HG03460 (cell line): ENCODE data around the gene SHISA4.

ENCODE experiments used
- ATAC-seq: cut with Tn5 transposase; IDR thresholded peaks from one replicate; pipeline ENCODE4 v1.9.1; 2021; ENCODE audit not compliant: unreplicated experiment

Gene SHISA4

GRCh38 chr1:201881617-201882016 is 7.1 kb upstream of the SHISA4 start:
- no peak for ATAC-seq

- ATAC-seq = no peak
Measured at GRCh38 chr1:201882665-201883132, 6.0 kb upstream of the SHISA4 start.

GRCh38 chr1:201883266-201883665 is 5.4 kb upstream of the SHISA4 start:
- ATAC-seq = no peak

GRCh38 chr1:201883786-201884185 is 4.9 kb upstream of the SHISA4 start:
- ATAC-seq = no peak

- no peak for ATAC-seq
Measured at GRCh38 chr1:201884425-201884824, 4.3 kb upstream of the SHISA4 start.

GRCh38 chr1:201885531-201886075 is 3.1 kb upstream of the SHISA4 start:
- ATAC-seq = no peak

GRCh38 chr1:201886103-201886885 is 2.4 kb upstream of the SHISA4 start:
- no peak for ATAC-seq

GRCh38 chr1:201887116-201887866 is 1.4 kb upstream of the SHISA4 start:
- ATAC-seq = no peak

- ATAC-seq = no peak
Measured at GRCh38 chr1:201889090-201889968, 631 bp downstream of the SHISA4 start.

- ATAC-seq = no peak
Measured at GRCh38 chr1:201890223-201890622, 1.5 kb downstream of the SHISA4 start.

GRCh38 chr1:201890806-201891450 is 2.2 kb downstream of the SHISA4 start:
- ATAC-seq = no peak

- no peak for ATAC-seq
Measured at GRCh38 chr1:201891451-201892045, 2.9 kb downstream of the SHISA4 start.

GRCh38 chr1:201892211-201892610 is 3.5 kb downstream of the SHISA4 start:
- no peak for ATAC-seq

- ATAC-seq = no peak
Measured at GRCh38 chr1:201893431-201893830, 4.7 kb downstream of the SHISA4 start.

- ATAC-seq = no peak
Measured at GRCh38 chr1:201894343-201895119, 5.8 kb downstream of the SHISA4 start.

- ATAC-seq = no peak
Measured at GRCh38 chr1:201895120-201895665, 6.5 kb downstream of the SHISA4 start.

GRCh38 chr1:201895913-201896807 is 7.5 kb downstream of the SHISA4 start:
- ATAC-seq = peak; percentile 76

- no peak for ATAC-seq
Measured at GRCh38 chr1:201896951-201897391, 8.3 kb downstream of the SHISA4 start.
